Nucleus accumbens (tissue), 56 donors: ENCODE measurements around the gene C1QTNF8.

Experiments used
- DNase-seq, 56 donors: peaks; one replicate each; lab custom pipeline; 2025; lab: John Stamatoyannopoulos, UW

C1QTNF8 gene

GRCh38 chr16:1129106-1129960, 33.3 kb upstream of the C1QTNF8 start:
- DNase-seq = no peak

GRCh38 chr16:1127971-1128715, 32.1 kb upstream of the C1QTNF8 start:
- DNase-seq = no peak

- no peak for DNase-seq
Observed at GRCh38 chr16:1127101-1127500, 31.1 kb upstream of the C1QTNF8 start.

- no peak for DNase-seq
Observed at GRCh38 chr16:1126586-1126985, 30.5 kb upstream of the C1QTNF8 start.

GRCh38 chr16:1126044-1126443, 30.0 kb upstream of the C1QTNF8 start:
- no peak for DNase-seq

DNA sequence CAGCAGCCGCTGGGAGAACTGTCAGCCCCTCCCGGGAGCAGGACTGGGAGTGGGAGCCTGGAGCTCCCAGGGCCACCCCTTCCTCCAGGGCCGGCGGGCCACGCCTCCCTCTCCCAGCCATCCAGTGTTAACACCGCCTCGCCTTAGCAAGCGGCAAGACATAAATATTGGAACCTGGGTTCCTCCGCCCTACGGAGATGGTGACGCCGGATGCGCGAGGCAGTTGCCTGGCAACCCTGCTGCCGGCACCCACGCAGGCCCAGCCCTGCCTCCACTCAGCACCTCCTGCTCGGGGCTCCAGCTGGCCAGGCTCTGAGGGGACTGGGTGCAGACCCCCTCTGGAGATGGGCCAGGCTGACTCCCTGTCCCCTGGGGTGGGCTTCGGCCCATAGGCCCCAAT, 29.4 kb upstream of the C1QTNF8 start:
- peak in 42 of 56 donors; percentile 4 to 85 (median 53) for DNase-seq

DNA sequence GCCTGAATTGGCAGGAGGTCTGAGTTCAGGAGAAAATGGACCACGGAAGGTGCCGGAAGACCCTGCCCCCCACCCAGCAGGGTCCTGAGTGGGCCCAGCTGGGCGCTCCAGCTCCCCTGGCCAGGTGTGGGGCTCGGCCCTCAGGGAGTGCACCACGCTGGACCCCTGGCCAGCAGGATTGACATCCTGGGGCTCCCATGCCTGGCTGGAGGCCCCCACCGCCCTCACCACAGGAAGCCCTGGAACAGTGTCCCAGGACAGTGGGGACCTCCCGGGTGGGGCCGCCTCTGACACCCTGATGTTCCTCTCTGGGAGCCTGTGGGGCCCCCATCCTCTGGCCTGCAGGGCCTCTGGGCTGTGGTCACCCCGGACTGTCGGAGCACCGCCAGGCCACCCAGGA, 28.8 kb upstream of the C1QTNF8 start:
- DNase-seq = no peak

- DNase-seq = no peak
Observed at GRCh38 chr16:1124291-1124690, 28.2 kb upstream of the C1QTNF8 start.

DNA sequence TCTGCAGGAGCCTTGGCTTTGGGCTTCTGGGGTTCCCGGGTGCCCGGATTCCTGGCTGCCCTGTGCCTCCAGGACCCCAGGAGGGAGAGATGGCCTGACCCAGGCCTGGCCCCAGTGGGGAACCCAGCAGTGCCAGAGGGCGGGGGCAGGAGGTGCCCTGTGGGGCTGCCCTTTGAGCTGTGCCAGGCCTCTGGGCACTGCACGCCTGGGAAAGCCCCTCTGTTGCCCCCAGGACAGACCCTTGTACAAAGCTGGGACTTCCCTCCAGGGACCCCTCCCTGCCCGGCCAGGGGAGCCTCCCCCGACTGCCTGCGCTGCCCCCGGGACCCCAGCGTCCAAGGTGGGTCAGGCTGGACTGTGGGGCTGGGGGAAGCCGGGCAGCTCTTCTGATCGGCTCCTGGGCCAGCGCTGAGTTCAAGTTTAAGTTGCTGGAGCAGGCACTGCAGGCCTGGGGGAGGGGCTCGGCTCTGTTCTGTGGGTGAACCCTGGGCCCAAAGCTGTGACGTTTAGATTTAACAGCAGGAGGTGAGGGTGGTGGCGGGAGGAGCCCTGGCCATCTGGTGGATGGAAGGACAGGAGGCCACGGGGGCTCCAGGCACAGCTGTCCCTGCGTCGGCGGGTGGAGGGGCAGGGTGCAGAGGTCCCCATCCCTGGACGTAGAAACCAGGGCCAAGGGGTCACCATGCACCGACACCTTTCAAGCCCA, 27.6 kb upstream of the C1QTNF8 start:
- no peak for DNase-seq

GRCh38 chr16:1122398-1122765, 26.3 kb upstream of the C1QTNF8 start:
- no peak for DNase-seq

DNA sequence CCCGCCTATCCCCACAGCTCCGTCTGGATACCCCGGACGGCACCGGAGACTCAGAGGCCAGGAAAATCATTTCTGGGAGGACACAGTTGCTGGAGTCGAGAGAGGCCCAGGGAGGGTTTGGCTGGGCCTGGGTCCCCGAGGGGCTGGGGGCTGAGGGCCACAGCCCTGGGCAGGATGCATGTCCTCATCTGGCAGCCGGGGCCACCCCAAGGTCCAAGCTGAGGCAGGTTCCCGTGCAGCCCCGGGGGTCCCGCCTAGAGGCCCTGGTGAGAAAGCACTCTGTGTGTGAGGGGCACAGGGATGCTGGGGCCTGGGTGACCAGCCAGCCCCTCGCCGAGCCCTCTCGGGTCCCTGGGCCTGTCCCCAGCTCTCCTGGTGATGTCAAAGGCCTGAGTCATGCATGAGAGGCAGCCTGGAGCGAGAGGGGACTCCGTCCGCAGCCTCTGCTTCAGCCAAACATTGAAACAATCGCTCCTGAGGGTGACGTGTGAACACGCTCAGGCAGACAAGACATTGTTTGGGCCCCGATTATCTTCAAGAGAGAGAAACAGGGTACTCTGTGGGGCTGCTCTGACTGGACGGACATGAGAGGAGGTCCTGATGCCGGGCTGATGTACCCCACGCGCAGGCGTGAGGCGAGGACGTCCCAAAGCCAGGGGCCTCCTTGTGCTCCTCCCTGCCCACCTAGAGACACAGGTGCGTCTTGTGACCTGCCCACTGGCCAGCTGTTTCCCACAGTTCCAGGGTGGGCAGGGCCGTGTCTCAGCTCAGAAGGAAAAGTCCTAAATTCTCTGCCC, 25.8 kb upstream of the C1QTNF8 start:
- DNase-seq = no peak

DNA sequence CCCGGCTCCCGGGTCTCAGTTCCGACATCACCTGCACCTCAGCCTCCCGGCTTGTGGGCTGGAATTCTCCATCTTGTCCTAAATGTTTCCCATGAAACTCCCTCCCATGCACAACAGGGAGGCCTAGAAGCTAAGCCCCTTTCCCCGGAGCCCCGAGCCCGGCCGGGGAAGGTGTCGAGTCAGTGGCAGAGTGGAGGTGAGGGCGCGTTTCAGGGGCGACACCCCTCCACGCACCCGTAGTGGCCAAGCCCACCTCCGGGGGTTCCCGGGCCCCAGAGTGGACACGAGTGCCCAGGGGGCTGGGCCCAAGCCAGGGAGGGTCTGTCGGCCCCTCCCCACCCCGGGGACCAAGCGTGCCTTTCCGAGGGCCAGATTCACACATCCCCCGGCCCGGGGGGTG, 25.0 kb upstream of the C1QTNF8 start:
- DNase-seq = no peak

GRCh38 chr16:1120577-1120941, 24.5 kb upstream of the C1QTNF8 start:
- no peak for DNase-seq

DNA sequence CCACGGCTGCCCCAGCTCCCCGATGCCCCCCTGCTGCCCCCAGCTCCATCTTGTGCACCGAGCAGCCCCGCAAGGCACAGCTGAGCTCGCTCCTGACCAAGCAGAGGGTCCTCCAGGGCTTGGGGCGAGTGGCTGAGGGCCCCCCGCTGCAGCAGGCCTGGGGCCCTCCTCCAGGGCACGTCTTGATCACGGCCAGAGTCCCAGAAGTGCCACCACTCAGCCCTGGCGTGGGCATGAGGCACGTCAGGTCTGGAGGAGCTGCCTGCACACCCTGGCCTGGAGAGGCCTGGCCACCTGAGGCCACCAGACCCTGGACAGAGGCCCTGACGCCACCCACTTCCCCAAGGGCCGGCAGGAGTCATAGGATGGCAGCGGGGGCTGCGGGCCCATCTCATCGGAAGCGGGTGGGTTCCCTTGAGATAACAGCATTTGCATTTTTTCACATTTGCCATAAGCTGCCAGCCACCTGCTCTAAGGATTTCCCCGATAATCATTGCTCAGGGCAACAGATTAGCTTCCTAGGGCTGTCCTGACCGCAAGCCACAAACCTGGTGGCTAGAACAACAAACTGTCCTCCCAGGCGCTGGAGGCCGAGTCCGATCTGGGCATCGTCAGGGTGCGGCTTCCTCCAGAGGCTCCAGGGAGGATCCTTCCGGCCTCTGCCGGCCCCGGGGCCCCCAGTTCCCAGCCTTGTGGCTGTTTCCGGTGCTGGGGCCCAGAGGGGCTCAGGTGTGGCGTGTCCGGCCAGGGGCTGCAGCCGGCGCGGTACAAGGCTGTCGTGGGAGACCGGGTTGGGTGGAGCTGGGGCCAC, 23.9 kb upstream of the C1QTNF8 start:
- DNase-seq = no peak

- no peak for DNase-seq
Observed at GRCh38 chr16:1119129-1119528, 23.1 kb upstream of the C1QTNF8 start.

DNA sequence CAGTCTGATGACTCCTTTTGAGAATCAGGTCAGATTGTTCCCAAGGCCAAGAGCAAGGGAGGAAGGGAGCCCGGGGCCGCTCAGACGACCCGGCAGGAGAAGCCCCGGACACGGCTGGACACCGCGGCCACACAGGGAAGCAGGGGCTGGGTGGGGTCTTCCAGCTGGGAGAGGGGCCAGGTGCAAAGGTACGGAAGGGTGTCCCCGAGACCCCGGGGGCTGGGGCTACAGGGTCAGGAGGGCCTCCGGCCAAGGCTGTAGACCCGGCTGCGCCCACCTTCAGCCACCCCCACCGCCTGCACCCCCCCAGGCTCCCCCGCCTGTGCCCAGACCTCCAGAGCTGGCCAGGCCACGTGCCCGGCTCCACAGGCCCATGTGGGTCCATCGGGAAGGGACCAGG, 21.9 kb upstream of the C1QTNF8 start:
- DNase-seq = no peak

DNA sequence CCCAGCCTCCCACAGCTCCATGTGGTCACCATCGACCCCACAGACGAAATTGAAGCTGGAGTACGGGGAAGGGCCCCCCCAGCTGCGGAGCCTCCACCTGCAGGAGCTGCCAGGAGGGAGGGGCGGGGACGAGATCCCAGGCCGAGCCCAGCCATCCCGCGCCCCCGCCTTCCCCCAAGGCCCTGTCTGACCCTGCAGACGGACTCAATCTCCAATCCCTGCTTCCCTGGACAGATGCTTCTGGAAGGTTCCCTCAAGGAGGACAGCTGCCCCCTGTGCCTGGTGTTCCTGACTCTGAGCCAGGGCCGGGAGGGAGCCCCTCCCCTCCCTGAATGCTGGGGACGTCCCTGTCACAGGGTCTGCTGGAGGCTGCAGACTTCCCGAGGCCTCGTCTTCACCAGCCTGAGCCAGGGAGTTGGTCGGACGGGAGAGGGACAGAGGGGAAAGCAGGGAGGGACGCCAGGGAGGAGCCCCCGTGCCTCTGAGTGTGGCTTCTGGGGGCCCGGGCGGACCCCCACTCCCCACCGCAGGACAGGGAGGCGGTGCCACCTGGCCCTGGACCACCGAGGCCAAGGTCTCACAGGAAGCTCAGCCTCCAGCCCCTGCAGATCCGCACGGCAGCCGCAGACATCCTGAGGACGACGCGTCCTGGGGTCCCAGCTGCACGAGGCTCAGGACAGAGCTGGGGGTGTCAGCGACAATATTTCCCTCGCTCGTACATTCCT, 21.3 kb upstream of the C1QTNF8 start:
- peak in 1 of 56 donors; percentile 10 for DNase-seq

DNA sequence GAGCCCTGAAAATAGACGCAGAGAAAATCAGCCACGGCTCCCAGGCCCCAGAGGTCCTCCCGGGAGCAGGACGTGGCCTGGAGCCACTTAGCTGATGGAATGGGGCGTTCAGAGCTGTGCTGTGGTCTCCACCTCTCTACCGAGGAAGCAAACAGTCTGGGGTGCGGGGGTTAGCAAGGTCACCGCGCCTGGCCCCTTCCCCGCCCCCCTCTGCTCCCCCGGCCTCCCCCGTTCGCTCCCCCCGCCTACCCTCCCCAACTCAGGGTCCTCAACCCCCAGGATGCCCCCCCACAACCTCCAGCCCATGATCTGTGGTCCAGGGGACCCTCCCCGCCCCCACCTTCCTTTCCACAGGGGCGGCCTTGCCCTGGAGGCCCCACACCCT, 20.6 kb upstream of the C1QTNF8 start:
- no peak for DNase-seq

DNA sequence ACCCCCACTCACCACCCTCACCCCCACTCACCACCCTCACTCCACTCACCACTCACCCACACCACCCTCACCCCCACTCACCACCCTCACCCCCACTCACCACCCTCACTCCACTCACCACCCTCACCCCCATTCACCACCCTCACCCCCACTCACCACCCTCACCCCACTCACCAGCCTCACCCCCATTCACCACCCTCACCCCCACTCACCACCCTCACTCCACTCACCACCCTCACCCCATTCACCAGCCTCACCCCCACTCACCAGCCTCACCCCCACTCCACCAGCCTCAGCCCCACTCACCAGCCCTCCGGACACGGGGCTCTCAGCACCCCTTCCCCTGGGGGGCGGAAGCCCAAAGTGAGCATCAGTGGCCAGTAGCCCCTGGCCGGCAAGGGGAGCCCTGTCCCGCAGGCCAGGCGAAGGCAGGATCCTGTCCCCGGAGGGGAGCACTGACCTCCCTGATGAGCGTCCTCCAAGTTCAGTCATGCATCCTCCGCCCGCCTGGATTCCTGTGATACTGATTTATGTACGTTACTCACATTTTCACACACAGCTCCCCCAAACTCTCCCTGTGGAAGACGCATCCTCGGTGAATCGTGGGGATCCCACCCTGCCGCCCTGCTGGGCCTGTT, 18.0 kb upstream of the C1QTNF8 start:
- DNase-seq = peak in 1 of 56 donors; percentile 53
